Measurements from ENCODE around the gene ARID4B.

The ARID4B gene

GRCh38 chr1:235343726-235344125 lies 15.7 kb upstream of the ARID4B start:
- Histone ChIP-seq H3K36me3 (replicated peaks; ENCODE audit: low read depth, low read length) (peaks cover 7% of the 10 kb centered on the region), H3K27me3 (ENCODE audit: low read depth, low read length) (no peaks in the 10 kb centered on the region), H4K20me1 (ENCODE audit: insufficient read depth, low read length) (no peaks in the 10 kb centered on the region), H3K79me2 (ENCODE audit: low read length) (no peaks in the 10 kb centered on the region), H3K4me2 (ENCODE audit: low read length) (no peak overlapping the region), H3K9me3 (ENCODE audit: insufficient read depth, low read length) (no peaks in the 10 kb centered on the region), H3K27ac (ENCODE audit: low read length) (no peak overlapping the region), H3K9ac (ENCODE audit: low read length) (no peak overlapping the region), H3K4me1 (ENCODE audit: low read length) (no peaks in the 10 kb centered on the region), H2AFZ (ENCODE audit: low read depth, low read length) (no peak overlapping the region), H3K4me3 (ENCODE audit: low read length) (no peak overlapping the region)
- TF ChIP-seq CTCF (IDR thresholded peaks at IDR 0.05; ENCODE audit: low read depth, low read length) (no peak), EZH2phosphoT487 (IDR thresholded peaks at IDR 0.05; ENCODE audit: low read depth) (no peak)

DNA sequence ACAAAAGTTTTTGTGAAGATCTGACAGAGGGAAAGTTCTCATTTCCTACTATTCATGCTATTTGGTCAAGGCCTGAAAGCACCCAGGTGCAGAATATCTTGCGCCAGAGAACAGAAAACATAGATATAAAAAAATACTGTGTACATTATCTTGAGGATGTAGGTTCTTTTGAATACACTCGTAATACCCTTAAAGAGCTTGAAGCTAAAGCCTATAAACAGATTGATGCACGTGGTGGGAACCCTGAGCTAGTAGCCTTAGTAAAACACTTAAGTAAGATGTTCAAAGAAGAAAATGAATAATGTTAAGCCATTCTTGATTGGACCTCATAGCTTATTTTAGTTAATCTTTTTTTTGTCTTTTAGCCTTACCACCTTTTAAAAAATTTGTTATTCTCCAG lies 14.5 kb upstream of the ARID4B start:
- no peak overlapping the region for H3K27ac ChIP-seq (ENCODE audit: low read length)
- H3K79me2 ChIP-seq (ENCODE audit: low read length): no peaks in the 10 kb centered on the region
- TF ChIP-seq CTCF (IDR thresholded peaks at IDR 0.05; ENCODE audit: low read depth, low read length): no peak
- no peak for TF ChIP-seq EZH2phosphoT487 (IDR thresholded peaks at IDR 0.05; ENCODE audit: low read depth)
- H3K4me3 ChIP-seq (ENCODE audit: low read length): no peak overlapping the region
- H3K9me3 ChIP-seq (ENCODE audit: insufficient read depth, low read length): no peaks in the 10 kb centered on the region
- no peaks in the 10 kb centered on the region for H3K4me1 ChIP-seq (ENCODE audit: low read length)
- peaks cover 7% of the 10 kb centered on the region for H3K36me3 ChIP-seq (replicated peaks; ENCODE audit: low read depth, low read length)
- H3K27me3 ChIP-seq (ENCODE audit: low read depth, low read length): no peaks in the 10 kb centered on the region
- no peak overlapping the region for H3K4me2 ChIP-seq (ENCODE audit: low read length)
- no peaks in the 10 kb centered on the region for H4K20me1 ChIP-seq (ENCODE audit: insufficient read depth, low read length)
- no peak overlapping the region for H2AFZ ChIP-seq (ENCODE audit: low read depth, low read length)
- no peak overlapping the region for H3K9ac ChIP-seq (ENCODE audit: low read length)

GRCh38 chr1:235342039-235342438 lies 14.1 kb upstream of the ARID4B start:
- Histone ChIP-seq H3K36me3 (replicated peaks; ENCODE audit: low read depth, low read length) (peaks cover 7% of the 10 kb centered on the region), H3K4me3 (ENCODE audit: low read length) (no peak overlapping the region), H3K9me3 (ENCODE audit: insufficient read depth, low read length) (no peaks in the 10 kb centered on the region), H3K79me2 (ENCODE audit: low read length) (no peaks in the 10 kb centered on the region), H4K20me1 (ENCODE audit: insufficient read depth, low read length) (no peaks in the 10 kb centered on the region), H3K4me1 (ENCODE audit: low read length) (no peaks in the 10 kb centered on the region), H2AFZ (ENCODE audit: low read depth, low read length) (no peak overlapping the region), H3K4me2 (ENCODE audit: low read length) (no peak overlapping the region), H3K27me3 (ENCODE audit: low read depth, low read length) (no peaks in the 10 kb centered on the region), H3K9ac (ENCODE audit: low read length) (no peak overlapping the region), H3K27ac (ENCODE audit: low read length) (no peak overlapping the region)
- TF ChIP-seq CTCF (IDR thresholded peaks at IDR 0.05; ENCODE audit: low read depth, low read length) (no peak), EZH2phosphoT487 (IDR thresholded peaks at IDR 0.05; ENCODE audit: low read depth) (no peak)

DNA sequence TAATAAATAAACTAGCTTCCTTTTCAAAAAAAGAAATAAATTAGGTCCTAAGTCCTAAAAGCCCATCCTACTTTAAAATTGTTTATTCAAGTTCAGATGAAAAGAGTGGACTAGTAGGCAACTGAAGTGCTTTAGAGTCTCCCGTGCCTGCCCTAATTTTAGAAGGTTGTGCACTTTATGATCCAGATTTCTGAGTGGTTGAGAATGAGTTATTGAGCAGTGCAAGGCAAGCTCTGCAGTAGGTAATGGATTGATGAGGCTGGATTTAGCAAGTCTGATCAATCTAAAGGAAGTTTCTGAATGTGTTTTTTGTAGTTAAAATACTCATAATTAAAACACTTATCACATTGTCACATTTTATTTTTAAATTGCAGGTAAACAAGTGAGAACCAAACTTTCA lies 13.4 kb upstream of the ARID4B start:
- Histone ChIP-seq H3K27me3 (ENCODE audit: low read depth, low read length) (no peaks in the 10 kb centered on the region), H4K20me1 (ENCODE audit: insufficient read depth, low read length) (no peaks in the 10 kb centered on the region), H3K36me3 (replicated peaks; ENCODE audit: low read depth, low read length) (peaks cover 7% of the 10 kb centered on the region), H3K27ac (ENCODE audit: low read length) (no peak overlapping the region), H3K9me3 (ENCODE audit: insufficient read depth, low read length) (no peaks in the 10 kb centered on the region), H3K4me2 (ENCODE audit: low read length) (no peak overlapping the region), H2AFZ (ENCODE audit: low read depth, low read length) (no peak overlapping the region), H3K9ac (ENCODE audit: low read length) (no peak overlapping the region), H3K79me2 (ENCODE audit: low read length) (no peaks in the 10 kb centered on the region), H3K4me3 (ENCODE audit: low read length) (no peak overlapping the region), H3K4me1 (ENCODE audit: low read length) (no peaks in the 10 kb centered on the region)
- no peak for TF ChIP-seq EZH2phosphoT487 (IDR thresholded peaks at IDR 0.05; ENCODE audit: low read depth)
- no peak for TF ChIP-seq CTCF (IDR thresholded peaks at IDR 0.05; ENCODE audit: low read depth, low read length)
